Gastroesophageal sphincter (tissue), 4 donors: ENCODE results near the gene CDK14. TPM values are rescaled to one million over a fixed set of nuclear protein-coding genes. Genes with fewer than 3 reads are reported as not detected.

Source experiments
- ATAC-seq: fragments of 150-250 bp; one replicate; pipeline ENCODE4 v1.9.1; 2016; ENCODE audit warnings: mild to moderate bottlenecking, moderate library complexity
- H3K27ac ChIP-seq, 4 donors: fragments of 200-600 bp; sonication (generic) in 3 of 4; 1 replicate in 3 of 4; 2 replicates in 1 of 4; pipeline ENCODE4 v1.5.1; 2016 to 2019
- H3K27me3 ChIP-seq: fragments of 200-600 bp; sonication (generic); one replicate; pipeline ENCODE4 v1.5.1; 2019
- H3K36me3 ChIP-seq, 2 donors: fragments of 200-600 bp; sonication (generic); one replicate each; pipeline ENCODE4 v1.5.1; 2019; ENCODE audit warnings: control low read depth in 1 of 2
- H3K4me1 ChIP-seq, 3 donors: fragments of 200-600 bp; sonication (generic); 1 replicate in 2 of 3; 2 replicates in 1 of 3; pipeline ENCODE4 v1.5.1; 2016 to 2019; ENCODE audit warnings: control low read depth in 2 of 3
- H3K4me3 ChIP-seq, 2 donors: fragments of 200-600 bp; sonication (generic); one replicate each; pipeline ENCODE4 v1.5.1; 2019; ENCODE audit warnings: mild to moderate bottlenecking in 1 of 2, moderate library complexity in 1 of 2
- H3K9me3 ChIP-seq, 3 donors: fragments of 200-600 bp; sonication (generic); one replicate each; pipeline ENCODE4 v1.5.1; 2017 to 2019; ENCODE audit warnings: control low read depth in 2 of 3
- CTCF ChIP-seq, 4 experiments: fragments of 200-600 bp in 2 of 4; fragments of 450-650 bp in 2 of 4; sonication (generic) in 1 of 4; IDR thresholded peaks; one replicate each; pipeline ENCODE4 v1.5.1; 2017 to 2019; ENCODE audit warnings: antibody characterized with exemption in 4 of 4, mild to moderate bottlenecking in 2 of 4, moderate library complexity in 2 of 4
- EP300 ChIP-seq: sonication (generic); formaldehyde crosslinking; IDR thresholded peaks from one replicate; pipeline ENCODE4 v1.6.1; 2017; ENCODE audit warnings: antibody characterized with exemption, mild to moderate bottlenecking
- POLR2A ChIP-seq, 2 donors: fragments of 450-650 bp; IDR thresholded peaks; one replicate each; pipeline ENCODE4 v1.6.1; 2017; ENCODE audit warnings: antibody characterized with exemption in 2 of 2, mild to moderate bottlenecking in 2 of 2, moderate library complexity in 1 of 2
- POLR2AphosphoS5 ChIP-seq: sonication (generic); formaldehyde crosslinking; IDR thresholded peaks from one replicate; pipeline ENCODE4 v1.6.1; 2017; ENCODE audit warnings: antibody characterized with exemption
- WGBS, 2 donors: methylation state at CpG; one replicate each; pipeline ENCODE4 v1.1.5; 2018; ENCODE audit warnings: low coverage in 1 of 2; 5-methylcytosine and 5-hydroxymethylcytosine counted together
- total RNA-seq, 4 donors: library from RNA; depleted of rRNA; stranded (reverse); fragments of >200 nt; gene quantifications; one replicate each; pipeline ENCODE4 v1.1.0, GENCODE V29; 2016

Gene CDK14
- total RNA-seq, 4 donors from 2014 or later = 14.8 to 28.7 (median 18.4) TPM

DNA sequence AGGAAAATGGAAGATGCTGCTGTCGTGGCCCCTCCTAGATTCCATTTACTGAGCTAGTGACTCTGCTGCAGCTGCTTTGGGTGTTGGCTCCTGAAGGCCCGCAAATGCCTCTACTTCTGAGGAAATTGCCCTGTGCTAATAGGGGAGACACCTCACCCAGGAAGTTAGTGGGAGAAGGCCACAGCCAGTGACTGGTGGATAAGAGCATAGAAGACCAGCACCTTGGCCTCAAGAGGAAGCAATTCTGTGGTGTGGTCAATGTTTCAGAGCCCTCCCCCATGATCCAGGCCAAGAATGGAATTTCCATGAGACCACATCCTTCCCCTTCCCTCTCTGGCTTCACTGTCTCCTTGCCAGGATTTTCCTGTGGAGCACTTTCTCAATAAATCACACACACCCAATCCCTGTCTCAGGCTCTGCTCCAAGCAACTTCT is 643.1 kb downstream of the CDK14 start:
- Histone ChIP-seq H3K36me3 (no peaks in the 10 kb centered on the region), H3K9me3 (no peaks in the 10 kb centered on the region), H3K27me3 (no peaks in the 10 kb centered on the region), H3K4me3 (no peak overlapping the region), H3K27ac (no peak overlapping the region), H3K4me1 (peaks cover 0 to 12% (median 4%) of the 10 kb centered on the region in 3 donors)
- ATAC-seq = no peak
- TF ChIP-seq EP300 (no peak), CTCF (IDR thresholded peaks at IDR 0.05) (no peak)
- 60% methylated on average over 1 of the region's 2 CpGs; no CpG with 5 or more reads in 1 of the 2 donors for WGBS, 2 donors

- TF ChIP-seq POLR2A (IDR thresholded peaks at IDR 0.05) (no peak), CTCF (IDR thresholded peaks at IDR 0.05) (no peak), EP300 (no peak), POLR2AphosphoS5 (no peak)
- no peaks in the 10 kb centered on the region for H3K36me3 ChIP-seq
- no peak overlapping the region for H3K4me3 ChIP-seq
- no peaks in the 10 kb centered on the region for H3K27me3 ChIP-seq
- peaks cover 0 to 12% (median 4%) of the 10 kb centered on the region in 3 donors for H3K4me1 ChIP-seq
- H3K27ac ChIP-seq = peak overlapping the region in 2 of 4 donors; percentile 20 to 37
- 57 to 100% methylated on average over 1 of the region's 1 CpG for WGBS, 2 donors
- ATAC-seq = no peak
- no peaks in the 10 kb centered on the region for H3K9me3 ChIP-seq
Observed at GRCh38 chr7:91239772-91240171, 643.7 kb downstream of the CDK14 start.

- 69 to 72% methylated on average over 2 of the region's 2 CpGs for WGBS, 2 donors
- TF ChIP-seq POLR2A (IDR thresholded peaks at IDR 0.05) = no peak
- peak; percentile 12 for TF ChIP-seq POLR2AphosphoS5
- Histone ChIP-seq H3K9me3 (no peaks in the 10 kb centered on the region), H3K27ac (peak overlapping the region in 3 of 4 donors; percentile 4 to 37 (median 20)), H3K4me1 (peaks cover 0 to 12% (median 4%) of the 10 kb centered on the region in 3 donors), H3K27me3 (no peaks in the 10 kb centered on the region), H3K36me3 (no peaks in the 10 kb centered on the region), H3K4me3 (no peak overlapping the region)
- peak; percentile 70 for ATAC-seq
Observed at GRCh38 chr7:91240376-91240941, 644.3 kb downstream of the CDK14 start.

- no peak overlapping the region for H3K4me3 ChIP-seq
- H3K36me3 ChIP-seq = no peaks in the 10 kb centered on the region
- no peaks in the 10 kb centered on the region for H3K27me3 ChIP-seq
- H3K9me3 ChIP-seq = no peaks in the 10 kb centered on the region
- peaks cover 0 to 12% (median 4%) of the 10 kb centered on the region in 3 donors for H3K4me1 ChIP-seq
- no peak for TF ChIP-seq POLR2AphosphoS5
- WGBS, 2 donors = 75 to 88% methylated on average over 6 to 8 of the region's 8 CpGs
- ATAC-seq = no peak
- H3K27ac ChIP-seq = no peak overlapping the region
Observed at GRCh38 chr7:91242097-91242844, 646.1 kb downstream of the CDK14 start.

GRCh38 chr7:91243591-91244301 is 647.6 kb downstream of the CDK14 start:
- TF ChIP-seq CTCF (IDR thresholded peaks at IDR 0.05) = no peak
- no peak for TF ChIP-seq POLR2A (IDR thresholded peaks at IDR 0.05)
- TF ChIP-seq POLR2AphosphoS5 = no peak
- no peak for TF ChIP-seq EP300
- 70 to 81% methylated on average over 4 to 6 of the region's 6 CpGs for WGBS, 2 donors
- Histone ChIP-seq H3K4me1 (peaks cover 0 to 12% (median 4%) of the 10 kb centered on the region in 3 donors), H3K36me3 (no peaks in the 10 kb centered on the region), H3K4me3 (no peak overlapping the region), H3K27me3 (no peaks in the 10 kb centered on the region), H3K9me3 (no peaks in the 10 kb centered on the region), H3K27ac (no peak overlapping the region)
- no peak for ATAC-seq
